ENCODE data around the gene NAGLU. TPM values are rescaled to one million over a fixed set of nuclear protein-coding genes. Genes with fewer than 3 reads are reported as not detected.
A peak's percentile ranks its signal among the peaks of the same experiment; 100 is the strongest.
"Not testable (repeated sequence)": the region's sequence is repeated elsewhere in the genome, so short reads cannot be mapped to it uniquely, and the experiment has no call there.

The NAGLU gene
- total and polyA plus RNA-seq, 2 experiments from 2014 or later: 39.4 to 68.1 TPM

DNA sequence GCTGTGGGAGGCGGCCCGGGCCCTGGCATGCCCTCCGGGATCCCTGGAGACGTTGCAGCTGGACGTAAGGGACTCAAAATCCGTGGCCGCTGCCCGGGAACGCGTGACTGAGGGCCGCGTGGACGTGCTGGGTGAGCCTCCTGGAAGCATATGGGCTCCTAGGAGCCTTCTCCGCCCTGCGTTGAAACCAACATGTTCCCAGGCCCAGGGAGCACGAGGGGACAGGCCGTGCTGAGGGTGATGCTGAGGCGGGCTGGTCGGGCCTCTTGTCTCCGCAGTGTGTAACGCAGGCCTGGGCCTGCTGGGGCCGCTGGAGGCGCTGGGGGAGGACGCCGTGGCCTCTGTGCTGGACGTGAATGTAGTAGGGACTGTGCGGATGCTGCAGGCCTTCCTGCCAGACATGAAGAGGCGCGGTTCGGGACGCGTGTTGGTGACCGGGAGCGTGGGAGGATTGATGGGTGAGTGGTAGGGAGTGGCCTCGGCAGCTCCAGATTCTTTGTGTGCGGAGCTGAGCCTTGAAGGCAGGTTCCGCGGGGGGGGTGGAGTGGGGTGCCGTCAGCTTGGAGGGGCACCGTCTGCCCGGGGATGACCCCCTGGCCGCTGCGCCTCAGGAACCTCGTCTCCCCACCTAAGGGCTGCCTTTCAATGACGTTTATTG, 17.2 kb downstream of the NAGLU start:
- Histone ChIP-seq H3K79me2 (ENCODE audit: insufficient read depth) (peaks cover 29% of the 10 kb centered on the region), H3K9me2 (ENCODE audit: insufficient read depth) (no peaks in the 10 kb centered on the region), H2AFZ (no peak overlapping the region), H3K4me2 (ENCODE audit: unreplicated experiment) (no peak overlapping the region), H3K27ac (no peak overlapping the region), H4K20me1 (ENCODE audit: insufficient read depth) (no peaks in the 10 kb centered on the region), H3K9ac (no peak overlapping the region), H3K4me1 (ENCODE audit: insufficient read depth) (0 out of 2 replicates have a peak, but pooled peaks cover 7% of the 10 kb centered on the region), H3K4me3 (peak overlapping the region; percentile 86), H3K27me3 (replicated peaks; ENCODE audit: insufficient read depth) (no peaks in the 10 kb centered on the region), H3K9me3 (ENCODE audit: low read depth) (no peaks in the 10 kb centered on the region), H3K36me3 (ENCODE audit: low read depth) (no peaks in the 10 kb centered on the region), H3F3A (ENCODE audit: insufficient read depth) (no peaks in the 10 kb centered on the region)
- in situ Hi-C loops (cut with MboI): no loop called here
- TF ChIP-seq EZH2phosphoT487 (IDR thresholded peaks at IDR 0.05; ENCODE audit: insufficient read depth, low read depth) (no peak), EZH2 (IDR thresholded peaks at IDR 0.05; ENCODE audit: insufficient read depth, poor library complexity, severe bottlenecking) (no peak)
- no peak for DNase-seq
- 79% methylated on average over 37 to 45 of the region's 45 CpGs for WGBS, 2 experiments (ENCODE audit: low coverage in 1 of 2, low lambda C conversion rate in 2 of 2, missing lambda C conversion rate in 2 of 2)

DNA sequence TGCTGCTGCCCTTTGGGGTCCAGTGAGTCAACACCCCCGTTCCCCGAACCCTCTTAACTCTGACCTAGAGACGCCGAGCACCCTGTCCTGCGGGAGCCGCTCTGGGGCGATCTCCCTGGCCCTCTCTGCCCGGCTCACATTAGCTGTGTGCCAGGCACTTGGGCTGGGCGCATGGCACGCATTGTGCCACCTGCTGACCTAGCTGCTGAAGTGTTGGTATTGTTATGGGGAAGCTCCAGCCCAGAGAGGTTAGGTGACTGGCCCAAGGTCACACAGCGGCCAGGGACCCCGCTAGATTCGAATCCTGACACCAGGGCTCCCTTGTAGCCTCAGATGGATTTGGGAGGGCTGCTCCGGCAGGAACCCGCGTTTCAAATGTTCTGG, 17.8 kb downstream of the NAGLU start:
- WGBS, 2 experiments (ENCODE audit: low coverage in 1 of 2, low lambda C conversion rate in 2 of 2, missing lambda C conversion rate in 2 of 2): 44% methylated on average over 16 of the region's 16 CpGs
- no peaks in the 10 kb centered on the region for H3K9me3 ChIP-seq (ENCODE audit: low read depth)
- H3K27me3 ChIP-seq (replicated peaks; ENCODE audit: insufficient read depth): no peaks in the 10 kb centered on the region
- H3K79me2 ChIP-seq (ENCODE audit: insufficient read depth): peaks cover 29% of the 10 kb centered on the region
- peak overlapping the region; percentile 91 for H3K9ac ChIP-seq
- H3K27ac ChIP-seq: no peak overlapping the region
- H2AFZ ChIP-seq: peak overlapping the region; percentile 85
- H3F3A ChIP-seq (ENCODE audit: insufficient read depth): no peaks in the 10 kb centered on the region
- in situ Hi-C loops (cut with MboI): no loop called here
- H3K9me2 ChIP-seq (ENCODE audit: insufficient read depth): no peaks in the 10 kb centered on the region
- peak overlapping the region; percentile 91 for H3K4me2 ChIP-seq (ENCODE audit: unreplicated experiment)
- H4K20me1 ChIP-seq (ENCODE audit: insufficient read depth): no peaks in the 10 kb centered on the region
- no peaks in the 10 kb centered on the region for H3K36me3 ChIP-seq (ENCODE audit: low read depth)
- DNase-seq: peak; percentile 42
- 0 out of 2 replicates have a peak, but pooled peaks cover 7% of the 10 kb centered on the region for H3K4me1 ChIP-seq (ENCODE audit: insufficient read depth)
- H3K4me3 ChIP-seq: peak overlapping the region; percentile 86
- TF ChIP-seq EZH2phosphoT487 (IDR thresholded peaks at IDR 0.05; ENCODE audit: insufficient read depth, low read depth) (no peak), EZH2 (IDR thresholded peaks at IDR 0.05; ENCODE audit: insufficient read depth, poor library complexity, severe bottlenecking) (no peak)

DNA sequence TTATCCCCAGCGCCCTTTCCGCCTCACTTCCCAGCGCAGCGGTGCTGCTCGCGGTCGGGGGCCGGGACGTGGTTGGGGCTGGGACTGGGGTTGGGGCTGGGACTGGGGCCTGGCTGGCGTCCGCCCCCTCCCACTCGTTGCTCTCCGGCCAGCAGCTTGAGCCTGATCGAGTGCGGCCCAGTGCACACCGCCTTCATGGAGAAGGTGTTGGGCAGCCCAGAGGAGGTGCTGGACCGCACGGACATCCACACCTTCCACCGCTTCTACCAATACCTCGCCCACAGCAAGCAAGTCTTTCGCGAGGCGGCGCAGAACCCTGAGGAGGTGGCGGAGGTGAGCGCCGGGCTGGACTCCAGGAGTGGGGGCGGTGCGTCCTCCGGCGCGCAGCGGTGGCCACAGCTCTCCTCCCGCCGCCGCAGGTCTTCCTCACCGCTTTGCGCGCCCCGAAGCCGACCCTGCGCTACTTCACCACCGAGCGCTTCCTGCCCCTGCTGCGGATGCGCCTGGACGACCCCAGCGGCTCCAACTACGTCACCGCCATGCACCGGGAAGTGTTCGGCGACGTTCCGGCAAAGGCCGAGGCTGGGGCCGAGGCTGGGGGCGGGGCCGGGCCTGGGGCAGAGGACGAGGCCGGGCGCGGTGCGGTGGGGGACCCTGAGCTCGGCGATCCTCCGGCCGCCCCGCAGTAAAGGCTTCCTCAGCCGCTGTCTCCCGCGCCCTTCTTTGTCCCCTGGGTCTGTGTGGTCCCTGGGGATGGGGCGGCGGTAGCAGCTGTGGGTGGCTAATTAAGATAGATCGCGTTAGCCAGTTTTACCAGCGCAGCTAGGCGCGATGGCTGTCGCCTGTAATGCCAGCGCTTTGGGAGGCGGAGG, 18.4 kb downstream of the NAGLU start:
- H3K9ac ChIP-seq: peak overlapping the region; percentile 91
- H3K27me3 ChIP-seq (replicated peaks; ENCODE audit: insufficient read depth): no peaks in the 10 kb centered on the region
- no peaks in the 10 kb centered on the region for H3K9me3 ChIP-seq (ENCODE audit: low read depth)
- H3K4me1 ChIP-seq (ENCODE audit: insufficient read depth): 0 out of 2 replicates have a peak, but pooled peaks cover 7% of the 10 kb centered on the region
- H3K79me2 ChIP-seq (ENCODE audit: insufficient read depth): peaks cover 29% of the 10 kb centered on the region
- peak overlapping the region; percentile 85 for H2AFZ ChIP-seq
- no peaks in the 10 kb centered on the region for H3K36me3 ChIP-seq (ENCODE audit: low read depth)
- in situ Hi-C loops (cut with MboI): no loop called here
- H3K4me3 ChIP-seq: peak overlapping the region; percentile 86
- peak; percentile 83 for DNase-seq
- WGBS, 2 experiments (ENCODE audit: low coverage in 1 of 2, low lambda C conversion rate in 2 of 2, missing lambda C conversion rate in 2 of 2): 3% methylated on average over 61 to 63 of the region's 82 CpGs
- no peaks in the 10 kb centered on the region for H4K20me1 ChIP-seq (ENCODE audit: insufficient read depth)
- H3F3A ChIP-seq (ENCODE audit: insufficient read depth): no peaks in the 10 kb centered on the region
- TF ChIP-seq EZH2 (IDR thresholded peaks at IDR 0.05; ENCODE audit: insufficient read depth, poor library complexity, severe bottlenecking) (no peak), EZH2phosphoT487 (IDR thresholded peaks at IDR 0.05; ENCODE audit: insufficient read depth, low read depth) (no peak)
- no peaks in the 10 kb centered on the region for H3K9me2 ChIP-seq (ENCODE audit: insufficient read depth)
- peak overlapping the region; percentile 43 for H3K27ac ChIP-seq
- H3K4me2 ChIP-seq (ENCODE audit: unreplicated experiment): peak overlapping the region; percentile 91

DNA sequence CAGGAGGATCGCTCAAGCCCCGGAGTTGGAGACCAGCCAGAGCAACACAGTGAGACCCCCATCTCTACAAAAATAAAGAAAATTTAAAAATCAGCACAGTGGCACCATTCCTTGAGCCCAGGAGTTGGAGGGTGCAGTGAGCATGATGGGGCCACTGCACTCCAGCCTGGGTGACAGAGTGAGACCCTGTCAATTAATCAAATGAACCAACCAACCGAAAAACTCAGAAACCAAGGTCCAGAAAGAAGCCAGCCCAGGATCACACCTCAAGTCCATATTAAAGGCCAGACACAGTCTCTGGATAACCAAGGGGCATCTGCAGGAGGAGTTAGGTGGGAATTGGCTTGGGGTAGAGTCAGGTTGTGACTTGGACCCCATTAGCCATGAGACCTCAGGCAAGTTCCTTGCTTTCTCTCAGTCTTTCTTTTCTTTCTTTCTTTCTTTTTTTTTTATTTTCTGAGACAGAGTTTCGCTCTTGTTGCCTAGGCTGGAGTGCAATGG, 19.1 kb downstream of the NAGLU start:
- TF ChIP-seq EZH2 (IDR thresholded peaks at IDR 0.05; ENCODE audit: insufficient read depth, poor library complexity, severe bottlenecking): no peak
- TF ChIP-seq EZH2phosphoT487 (IDR thresholded peaks at IDR 0.05; ENCODE audit: insufficient read depth, low read depth): no peak
- no peak for DNase-seq
- H3K4me2 ChIP-seq (ENCODE audit: unreplicated experiment): peak overlapping the region; percentile 91
- H2AFZ ChIP-seq: peak overlapping the region; percentile 85
- H3K27ac ChIP-seq: peak overlapping the region; percentile 43
- no peaks in the 10 kb centered on the region for H3K27me3 ChIP-seq (replicated peaks; ENCODE audit: insufficient read depth)
- H3F3A ChIP-seq (ENCODE audit: insufficient read depth): peaks cover 6% of the 10 kb centered on the region; the same call in 1 of the 2 replicates
- no peaks in the 10 kb centered on the region for H3K9me2 ChIP-seq (ENCODE audit: insufficient read depth)
- no peaks in the 10 kb centered on the region for H3K36me3 ChIP-seq (ENCODE audit: low read depth)
- H3K4me3 ChIP-seq: peak overlapping the region; percentile 86
- no peaks in the 10 kb centered on the region for H3K9me3 ChIP-seq (ENCODE audit: low read depth)
- WGBS, 2 experiments (ENCODE audit: low coverage in 1 of 2, low lambda C conversion rate in 2 of 2, missing lambda C conversion rate in 2 of 2): 26 to 27% methylated on average over 4 of the region's 4 CpGs
- peaks cover 29% of the 10 kb centered on the region for H3K79me2 ChIP-seq (ENCODE audit: insufficient read depth)
- 0 out of 2 replicates have a peak, but pooled peaks cover 7% of the 10 kb centered on the region for H3K4me1 ChIP-seq (ENCODE audit: insufficient read depth)
- H3K9ac ChIP-seq: peak overlapping the region; percentile 91
- in situ Hi-C loops (cut with MboI): no loop called here
- H4K20me1 ChIP-seq (ENCODE audit: insufficient read depth): no peaks in the 10 kb centered on the region

DNA sequence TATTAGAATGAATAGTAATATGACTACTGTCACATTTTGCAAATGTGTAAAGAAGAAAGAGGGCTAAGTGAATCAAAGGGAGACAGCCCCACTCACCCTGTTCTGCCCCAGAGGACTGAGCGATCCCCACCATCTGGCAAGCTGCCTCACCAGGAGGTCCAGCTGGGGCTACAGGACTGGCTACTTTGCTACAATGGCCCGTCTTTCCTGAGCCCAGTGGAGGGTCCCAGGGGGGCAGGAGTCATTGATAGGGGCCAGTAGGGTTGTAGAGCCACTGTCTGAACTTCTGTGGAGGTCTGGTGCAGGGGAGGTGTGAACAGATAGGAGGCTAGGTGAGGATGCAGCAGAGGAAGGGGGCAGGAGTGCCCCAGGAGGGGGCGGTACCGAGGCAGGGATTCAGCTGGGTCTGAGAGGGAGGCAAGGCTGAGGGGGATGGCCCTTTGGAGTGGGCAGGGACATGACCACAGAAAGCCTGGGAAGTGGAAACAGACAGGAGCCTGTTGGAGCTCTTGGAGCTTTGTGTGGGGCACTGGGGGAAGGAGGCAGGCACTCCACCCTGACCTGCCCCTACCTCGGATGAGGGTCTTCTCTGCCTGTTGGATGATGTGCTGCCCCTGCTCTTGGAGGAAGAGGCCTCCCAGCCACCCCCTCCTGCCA, 20.0 kb downstream of the NAGLU start:
- Histone ChIP-seq H3F3A (ENCODE audit: insufficient read depth) (peaks cover 12% of the 10 kb centered on the region; the same call in 1 of the 2 replicates), H3K79me2 (ENCODE audit: insufficient read depth) (peaks cover 27% of the 10 kb centered on the region), H3K4me2 (ENCODE audit: unreplicated experiment) (peak overlapping the region; percentile 91)
- H3K4me3 ChIP-seq; H3K9me3 ChIP-seq (ENCODE audit: low read depth); H4K20me1 ChIP-seq (ENCODE audit: insufficient read depth); H3K4me1 ChIP-seq (ENCODE audit: insufficient read depth); H3K27ac ChIP-seq; H3K27me3 ChIP-seq (replicated peaks; ENCODE audit: insufficient read depth); in situ Hi-C loops (cut with MboI); H3K9me2 ChIP-seq (ENCODE audit: insufficient read depth); H3K36me3 ChIP-seq (ENCODE audit: low read depth); H2AFZ ChIP-seq; H3K9ac ChIP-seq: not testable (repeated sequence)
- DNase-seq: peak; percentile 34
- WGBS, 2 experiments (ENCODE audit: low coverage in 1 of 2, low lambda C conversion rate in 2 of 2, missing lambda C conversion rate in 2 of 2): 45 to 54% methylated on average over 4 to 5 of the region's 5 CpGs

Measured in GM23248 (cell line).